HG03469 (cell line): Measurements from ENCODE around the gene GRAMD2B.
"Not testable (repeated sequence)": the region's sequence is repeated elsewhere in the genome, so short reads cannot be mapped to it uniquely, and the experiment has no call there.

ENCODE experiments used
- ATAC-seq: cut with Tn5 transposase; IDR thresholded peaks from one replicate; pipeline ENCODE4 v1.9.1; 2021; ENCODE audit warnings: mild to moderate bottlenecking, moderate library complexity, moderate number of reproducible peaks; ENCODE audit not compliant: unreplicated experiment

The GRAMD2B gene

GRCh38 chr5:126403876-126404275 is 19.3 kb upstream of the GRAMD2B start:
- ATAC-seq, result no peak

- ATAC-seq, result no peak
Measured at GRCh38 chr5:126410623-126411022, 12.6 kb upstream of the GRAMD2B start.

GRCh38 chr5:126413856-126414255 is 9.4 kb upstream of the GRAMD2B start:
- ATAC-seq, result no peak

GRCh38 chr5:126414874-126415502 is 8.2 kb upstream of the GRAMD2B start:
- ATAC-seq, result no peak

- ATAC-seq, result no peak
Measured at GRCh38 chr5:126415789-126416188, 7.4 kb upstream of the GRAMD2B start.

- no peak for ATAC-seq
Measured at GRCh38 chr5:126416266-126416925, 6.8 kb upstream of the GRAMD2B start.

GRCh38 chr5:126417178-126417577 is 6.0 kb upstream of the GRAMD2B start:
- ATAC-seq, result no peak

GRCh38 chr5:126419102-126419501 is 4.1 kb upstream of the GRAMD2B start:
- ATAC-seq, result no peak

- no peak for ATAC-seq
Measured at GRCh38 chr5:126428421-126428820, 5.2 kb downstream of the GRAMD2B start.

GRCh38 chr5:126430631-126431030 is 7.4 kb downstream of the GRAMD2B start:
- ATAC-seq, result no peak

GRCh38 chr5:126433701-126434100 is 10.5 kb downstream of the GRAMD2B start:
- no peak for ATAC-seq

GRCh38 chr5:126435261-126435660 is 12.1 kb downstream of the GRAMD2B start:
- no peak for ATAC-seq

GRCh38 chr5:126435714-126436113 is 12.5 kb downstream of the GRAMD2B start:
- ATAC-seq, result no peak

- ATAC-seq, result no peak
Measured at GRCh38 chr5:126437721-126438120, 14.5 kb downstream of the GRAMD2B start.

- peak; percentile 84 for ATAC-seq
Measured at GRCh38 chr5:126438267-126438666, 15.1 kb downstream of the GRAMD2B start.

GRCh38 chr5:126438868-126439267 is 15.7 kb downstream of the GRAMD2B start:
- no peak for ATAC-seq

GRCh38 chr5:126439724-126440123 is 16.5 kb downstream of the GRAMD2B start:
- not testable (repeated sequence) for ATAC-seq

- no peak for ATAC-seq
Measured at GRCh38 chr5:126441230-126441629, 18.0 kb downstream of the GRAMD2B start.

GRCh38 chr5:126443374-126443851 is 20.2 kb downstream of the GRAMD2B start:
- peak; percentile 87 for ATAC-seq

GRCh38 chr5:126444137-126444536 is 20.9 kb downstream of the GRAMD2B start:
- ATAC-seq, result no peak

- no peak for ATAC-seq
Measured at GRCh38 chr5:126445502-126446174, 22.4 kb downstream of the GRAMD2B start.
